K562 (cell line): Measurements from ENCODE around the gene TCEAL9. TPM values are rescaled to one million over a fixed set of nuclear protein-coding genes. Genes with fewer than 3 reads are reported as not detected.
"Not testable (repeated sequence)": the region's sequence is repeated elsewhere in the genome, so short reads cannot be mapped to it uniquely, and the experiment has no call there.

Source experiments
- ATAC-seq: fragments of 200-7000 bp; cut with Tn5 transposase; 3 replicates; pipeline ENCODE4 v1.9.1; 2020; ENCODE audit warnings: moderate library complexity
- BruUV-seq: library from RNA; stranded (reverse); fragments of 400-500 nt; replicated peaks from 2 replicates; lab custom pipeline; 2021; lab: Mats Ljungman, UMichigan
- CTCF ChIA-PET: fragments of 300-600 bp; formaldehyde crosslinking; extraction: SDS; loops from one replicate; lab custom pipeline; 2021; ENCODE audit warnings: low intra/inter-chr PET ratio; lab: Yijun Ruan, JAX
- POLR2A ChIA-PET: fragments of 300-600, 350-650 bp; sonication (Branson Sonifier 250); formaldehyde crosslinking; extraction: SDS; loops from one replicate; lab custom pipeline; 2021; ENCODE audit warnings: antibody characterized with exemption, inconsistent platforms; lab: Yijun Ruan, JAX
- DNase-seq, 4 experiments: peaks; one replicate each; pipeline versions ENCODE4 v3.0.0 to v3.0.0-alpha.2; 2011 to 2018; ENCODE audit warnings: low spot score in 3 of 4, mixed read lengths in 3 of 4; ENCODE audit errors: extremely low read depth in 1 of 4
- FAIRE-seq: peaks from 2 replicates; lab custom pipeline; 2011; peaks lifted over from hg19 to GRCh38; lab: Jason Lieb, UNC
- H2AFZ ChIP-seq: 2 replicates; pipeline ENCODE4 v1.6.0; 2011; ENCODE audit warnings: low read depth, low read length, control low read depth, inconsistent platforms
- H3K27ac ChIP-seq: fragments of 200-600 bp; 3 replicates; pipeline ENCODE4 v1.8.0; 2011; ENCODE audit warnings: low read depth, mild to moderate bottlenecking, control low read depth, inconsistent platforms, low read length, moderate library complexity, mixed read lengths; ENCODE audit errors: extremely low read depth
- H3K27me3 ChIP-seq, 2 experiments: fragments of 300-600 bp in 1 of 2; 2 replicates in 1 of 2; 3 replicates in 1 of 2; pipeline versions ENCODE4 v1.6.0 to v1.8.0; 2011; ENCODE audit warnings: inconsistent platforms in 2 of 2, low read length in 2 of 2, mild to moderate bottlenecking in 1 of 2, mixed read lengths in 1 of 2, moderate library complexity in 1 of 2; ENCODE audit not compliant: control insufficient read depth in 2 of 2, insufficient read depth in 2 of 2
- H3K36me3 ChIP-seq: fragments of 300-600 bp; 3 replicates; pipeline ENCODE4 v1.8.0; 2011; ENCODE audit warnings: mild to moderate bottlenecking, low read length, inconsistent platforms; ENCODE audit not compliant: control insufficient read depth, insufficient read depth
- H3K4me1 ChIP-seq, 2 experiments: fragments of 200-600 bp in 1 of 2; replicated peaks in 1 of 2; 2 replicates in 1 of 2; 3 replicates in 1 of 2; pipeline versions ENCODE4 v1.5.1 to v1.8.0; 2011; ENCODE audit warnings: inconsistent platforms in 2 of 2, low read length in 2 of 2, mild to moderate bottlenecking in 1 of 2, mixed read lengths in 1 of 2, moderate library complexity in 1 of 2; ENCODE audit not compliant: control insufficient read depth in 2 of 2, insufficient read depth in 2 of 2
- H3K4me2 ChIP-seq: 2 replicates; pipeline ENCODE4 v1.6.1; 2011; ENCODE audit warnings: low read length, control low read depth, inconsistent platforms, mixed read lengths; ENCODE audit not compliant: insufficient read depth
- H3K4me3 ChIP-seq: fragments of 200-600 bp; sonication (generic), shearing (Covaris generic); 2 replicates; pipeline ENCODE4 v1.5.1; 2016; ENCODE audit warnings: control low read depth, inconsistent platforms
- H3K79me2 ChIP-seq: fragments of 200-600 bp; 3 replicates; pipeline ENCODE4 v1.8.0; 2011; ENCODE audit warnings: low read length, inconsistent platforms; ENCODE audit not compliant: control insufficient read depth, insufficient read depth
- H3K9ac ChIP-seq, 2 experiments: 2 replicates each; pipeline versions ENCODE4 v1.6.0 to v1.6.1; 2011; ENCODE audit warnings: low read depth in 2 of 2, low read length in 2 of 2, control low read depth in 1 of 2, inconsistent platforms in 1 of 2, mild to moderate bottlenecking in 1 of 2, mixed read lengths in 1 of 2; ENCODE audit not compliant: insufficient read depth in 1 of 2
- H3K9me1 ChIP-seq: one replicate; pipeline ENCODE4 v1.6.0; 2011; ENCODE audit warnings: inconsistent platforms, mild to moderate bottlenecking, low read length, moderate library complexity; ENCODE audit not compliant: control insufficient read depth, insufficient read depth
- H3K9me3 ChIP-seq: replicated peaks from 2 replicates; pipeline ENCODE4 v1.5.1; 2011; ENCODE audit warnings: low read depth, low read length, inconsistent platforms; ENCODE audit not compliant: control insufficient read depth, insufficient read depth
- H4K20me1 ChIP-seq: replicated peaks from 2 replicates; pipeline ENCODE4 v1.6.1; 2011; ENCODE audit warnings: low read length, inconsistent platforms, mixed read lengths; ENCODE audit not compliant: control insufficient read depth, insufficient read depth
- ARID1B ChIP-seq: fragments of 450-650 bp; IDR thresholded peaks from 2 replicates; pipeline ENCODE4 v1.6.1; 2016; ENCODE audit warnings: antibody characterized with exemption, mild to moderate bottlenecking, inconsistent platforms
- CAMTA2 ChIP-seq: fragments of 250-450 bp; sonication (Bioruptor Pico); conservative IDR thresholded peaks from 2 replicates; pipeline ENCODE4 v1.5.1; 2022
- DACH1 ChIP-seq: fragments of 450-650 bp; IDR thresholded peaks from 2 replicates; pipeline ENCODE4 v1.6.1; 2018; ENCODE audit not compliant: partially characterized antibody
- DPF2 ChIP-seq: fragments of 450-650 bp; IDR thresholded peaks from 2 replicates; pipeline ENCODE4 v1.6.1; 2016
- ELF1 ChIP-seq: fragments of 200-800 bp; sonication (Bioruptor generic); IDR thresholded peaks from 2 replicates; pipeline ENCODE4 v1.6.1; 2016; ENCODE audit warnings: missing genetic modification characterization, missing compliant biosample characterization
- FOXK2 ChIP-seq, 2 experiments: fragments of 450-650 bp; IDR thresholded peaks in 1 of 2; conservative IDR thresholded peaks in 1 of 2; 2 replicates each; pipeline ENCODE4 v1.6.1; 2016; ENCODE audit warnings: low read depth in 2 of 2, mild to moderate bottlenecking in 1 of 2
- GATAD2B ChIP-seq: fragments of 450-650 bp; IDR thresholded peaks from 2 replicates; pipeline ENCODE4 v1.6.1; 2017; ENCODE audit warnings: mild to moderate bottlenecking, borderline replicate concordance
- HDAC2 ChIP-seq: fragments of 450-650 bp; IDR thresholded peaks from 2 replicates; pipeline ENCODE4 v1.6.1; 2016; ENCODE audit warnings: mild to moderate bottlenecking
- LCOR ChIP-seq: sonication (generic); formaldehyde crosslinking; IDR thresholded peaks from 2 replicates; pipeline ENCODE4 v1.8.0; 2022; ENCODE audit warnings: mild to moderate bottlenecking, missing genetic modification reagents
- MEIS2 ChIP-seq: fragments of 450-650 bp; IDR thresholded peaks from 2 replicates; pipeline ENCODE4 v1.6.1; 2014; ENCODE audit warnings: mild to moderate bottlenecking; ENCODE audit not compliant: partially characterized antibody
- MTA1 ChIP-seq: fragments of 450-650 bp; IDR thresholded peaks from 2 replicates; pipeline ENCODE4 v1.6.1; 2017; ENCODE audit warnings: borderline replicate concordance
- PPARD ChIP-seq: fragments of 250-450 bp; sonication (Bioruptor Pico); IDR thresholded peaks from 2 replicates; pipeline ENCODE4 v1.8.0; 2022; ENCODE audit warnings: inconsistent platforms, mild to moderate bottlenecking, moderate library complexity
- SMARCA4 ChIP-seq: fragments of 450-650 bp; IDR thresholded peaks from 2 replicates; pipeline ENCODE4 v1.6.1; 2016
- USF2 ChIP-seq: sonication (generic); formaldehyde crosslinking; IDR thresholded peaks from 2 replicates; pipeline ENCODE4 v1.5.0; 2020; ENCODE audit warnings: missing genetic modification reagents
- ZBTB2 ChIP-seq: fragments of 450-650 bp; IDR thresholded peaks from 2 replicates; pipeline ENCODE4 v1.6.1; 2016; ENCODE audit warnings: antibody characterized with exemption
- ZNF217 ChIP-seq: sonication (generic); formaldehyde crosslinking; IDR thresholded peaks from 2 replicates; pipeline ENCODE4 v1.8.0; 2022; ENCODE audit warnings: mild to moderate bottlenecking, missing genetic modification reagents
- WGBS: fragments of 100-300 bp; shearing (Covaris generic); methylation state at CpG from one replicate; pipeline ENCODE4 v1.1.6; 2016; ENCODE audit warnings: low coverage, mixed read lengths; ENCODE audit not compliant: insufficient coverage; ENCODE audit errors: missing lambda C conversion rate; 5-methylcytosine and 5-hydroxymethylcytosine counted together
- in situ Hi-C: fragments of 300-500 bp; cut with MboI; formaldehyde crosslinking; loops from 4 replicates; pipeline ENCODE4 v1.15.0; 2018; ENCODE audit warnings: inconsistent platforms, mixed read lengths
- intact Hi-C: fragments of 100-400 bp; cut with micrococcal nuclease; formaldehyde crosslinking; loops from 2 replicates; pipeline ENCODE4 v1.14.2; 2022
- polyA plus RNA-seq, 8 experiments: library from polyadenylated mRNA; depleted of rRNA in 4 of 8; stranded (reverse) in 5 of 8; unstranded in 3 of 8; fragments of >200 nt; fragmentation: Nextera tagmentation in 2 of 8; fragmentation: Illumina TruSeq in 1 of 8; extraction: Ambion mirVana in 2 of 8; extraction: Trizol in 1 of 8; gene quantifications; 2 replicates each; pipeline versions ENCODE4 v1.2.1 to v1.2.3, GENCODE V29; 2011 to 2014; ENCODE audit warnings: inconsistent platforms in 1 of 8, missing spikeins in 1 of 8
- total RNA-seq, 7 experiments: library from RNA; depleted of rRNA in 6 of 7; stranded (reverse); fragments of >200 nt in 6 of 7; fragmentation: Illumina TruSeq in 2 of 7; extraction: Trizol in 2 of 7; gene quantifications; 2 replicates each; pipeline versions ENCODE4 v1.2.1 to v1.2.3, GENCODE V29; 2011 to 2021; ENCODE audit warnings: low replicate concordance in 1 of 7

The TCEAL9 gene
- total and polyA plus RNA-seq, 9 of the 15 experiments (the other 6 are each of a cell fraction or from before 2014, with no cell fraction given): 16.2 to 106 (median 69.6) TPM

- in situ Hi-C loops, BruUV-seq, H3K4me3 ChIP-seq, H2AFZ ChIP-seq, DNase-seq, ATAC-seq, intact Hi-C loops, H3K27me3 ChIP-seq, H3K36me3 ChIP-seq, H3K9me3 ChIP-seq, H3K9ac ChIP-seq, H3K9me1 ChIP-seq, FAIRE-seq, CTCF ChIA-PET, H3K4me2 ChIP-seq, H3K27ac ChIP-seq, H3K4me1 ChIP-seq, H4K20me1 ChIP-seq: not testable (repeated sequence)
- peaks cover 18% of the 10 kb centered on the region for H3K79me2 ChIP-seq
- POLR2A ChIA-PET: interaction anchor here (1.0 kb wide), 1 partner anchor 29 kb away, joined by 4 read pairs; no protein-coding TSS in a partner anchor
- 0 out of 2 replicates have a peak, but pooled peaks have one; percentile 22 for TF ChIP-seq MTA1
- TF ChIP-seq GATAD2B: peak; percentile 59
- peak; percentile 98 for TF ChIP-seq DACH1
- TF ChIP-seq ZBTB2: peak; percentile 28; the same call in 1 of the 2 replicates
- WGBS: 65% methylated on average over 3 of the region's 3 CpGs
Observed at GRCh38 chrX:103359605-103360004, 3.3 kb downstream of the TCEAL9 start.

GRCh38 chrX:103360092-103360491 lies 3.8 kb downstream of the TCEAL9 start:
- BruUV-seq: no TSS peak
- Histone ChIP-seq H3K79me2 (peaks cover 18% of the 10 kb centered on the region), H4K20me1 (no peaks in the 10 kb centered on the region), H2AFZ (no peak overlapping the region), H3K9me1 (no peaks in the 10 kb centered on the region), H3K4me1 (peaks cover 0 to 6% of the 10 kb centered on the region in 2 experiments; a peak in 2 of 5 replicates), H3K9me3 (no peaks in the 10 kb centered on the region), H3K4me3 (no peak overlapping the region), H3K27ac (no peak overlapping the region), H3K4me2 (no peak overlapping the region), H3K36me3 (peaks cover 4% of the 10 kb centered on the region; the same call in 1 of the 3 replicates), H3K9ac (no peak overlapping the region), H3K27me3 (no peaks in the 10 kb centered on the region)
- FAIRE-seq (peak; percentile 15), ATAC-seq (peak; percentile 61), DNase-seq (peak in 3 of 4 experiments; percentile 10 to 67 (median 32))
- ChIA-PET CTCF (no interaction called here), POLR2A (no interaction called here)
- 0% methylated on average over 2 of the region's 2 CpGs for WGBS
- intact Hi-C loops: no loop called here
- in situ Hi-C loops: no loop called here
- TF ChIP-seq CAMTA2 (CRISPR knock-in tag): no peak
- TF ChIP-seq HDAC2: no peak
- 0 out of 2 replicates have a peak, but pooled peaks have one; percentile 47 for TF ChIP-seq LCOR (CRISPR knock-in tag)
- TF ChIP-seq ZNF217 (CRISPR knock-in tag): no peak
- no peak for TF ChIP-seq USF2 (CRISPR knock-in tag)
- TF ChIP-seq ARID1B: peak; percentile 71
- peak; percentile 70 for TF ChIP-seq DPF2
- TF ChIP-seq SMARCA4: peak; percentile 39; the same call in 1 of the 2 replicates
- no peak for TF ChIP-seq PPARD (CRISPR knock-in tag)
- no peak for TF ChIP-seq ELF1 (tag)
- peak; percentile 59 for TF ChIP-seq MEIS2
- TF ChIP-seq FOXK2 (conservative IDR thresholded peaks at IDR 0.05 in 1 of 2, IDR thresholded peaks at IDR 0.05 in 1 of 2; ENCODE audit: low read depth in 2 of 2): peak in 1 of 2 experiments; percentile 67; a peak in 1 of 4 replicates
